GM18499 (cell line): ENCODE measurements around the gene IMPDH2.

Source experiments
- ATAC-seq: cut with Tn5 transposase; IDR thresholded peaks from one replicate; pipeline ENCODE4 v1.9.1; 2021; ENCODE audit warnings: moderate number of reproducible peaks; ENCODE audit not compliant: insufficient read depth, unreplicated experiment

IMPDH2 gene

DNA sequence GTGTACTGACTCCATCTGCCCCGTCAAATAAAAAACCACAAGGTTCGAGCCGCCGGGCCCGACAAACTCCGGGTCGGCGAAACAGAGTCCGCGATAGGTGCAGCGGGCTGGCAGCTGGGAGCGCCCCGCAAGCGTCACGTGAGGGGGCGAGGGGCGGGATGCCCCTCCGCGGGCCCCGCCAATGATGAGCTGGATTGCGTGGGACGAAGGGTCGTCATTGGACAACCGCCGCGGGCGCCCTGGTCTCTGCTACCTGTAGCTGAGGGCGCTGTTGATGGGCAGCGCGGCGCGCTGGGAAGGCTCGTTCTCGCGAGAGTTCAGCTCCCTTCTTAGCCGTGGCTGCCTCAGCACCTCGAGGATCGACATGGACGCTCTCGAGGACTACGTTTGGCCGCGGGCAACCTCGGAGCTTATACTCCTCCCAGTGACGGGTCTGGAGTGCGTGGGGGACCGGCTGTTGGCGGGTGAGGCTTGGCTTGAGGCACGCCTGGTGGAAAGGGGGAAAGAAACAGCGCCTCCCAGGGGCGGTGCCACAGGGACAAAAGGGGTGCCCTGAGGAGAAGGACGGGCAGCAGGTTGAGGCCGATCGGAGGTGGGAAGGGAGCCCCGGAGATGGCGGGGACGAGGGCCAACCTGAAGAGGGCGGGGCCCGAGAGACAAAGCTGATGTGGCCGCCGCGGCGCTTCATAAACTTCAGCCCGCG lies 22.0 kb downstream of the IMPDH2 start, which contains the start of gene WDR6:
Gene WDR6, plus strand, starts transcription at position 324 of the 703 bp plus-strand sequence. Its CDS starts 41 bp downstream, at position 365.
- peak; percentile 61 for ATAC-seq

DNA sequence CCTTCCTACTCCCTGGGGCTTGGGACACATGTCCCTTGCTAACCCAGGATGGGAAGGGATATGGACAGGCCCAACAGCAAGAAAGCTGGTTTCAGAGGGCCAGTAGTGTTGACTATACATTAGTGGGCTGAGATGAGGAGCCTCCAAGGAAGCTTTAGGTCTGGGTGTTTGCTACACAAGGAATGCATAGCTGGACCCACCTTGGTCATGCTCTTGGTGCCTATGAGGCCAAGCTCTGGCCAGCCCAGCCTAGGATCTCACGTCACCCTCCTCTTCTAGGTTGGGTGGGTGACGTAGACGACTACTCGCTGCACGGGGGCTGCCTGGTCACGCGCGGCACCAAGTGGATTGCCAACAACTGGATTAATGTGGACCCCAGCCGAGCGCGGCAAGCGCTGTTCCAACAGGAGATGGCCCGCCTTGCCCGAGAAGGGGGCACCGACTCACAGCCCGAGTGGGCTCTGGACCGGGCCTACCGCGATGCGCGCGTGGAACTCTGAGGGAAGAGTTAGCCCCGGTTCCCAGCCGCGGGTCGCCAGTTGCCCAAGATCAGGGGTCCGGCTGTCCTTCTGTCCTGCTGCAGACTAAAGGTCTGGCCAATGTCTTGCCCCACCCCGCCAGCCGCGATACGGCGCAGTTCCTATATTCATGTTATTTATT lies 22.7 kb downstream of the IMPDH2 start:
- no peak for ATAC-seq

DNA sequence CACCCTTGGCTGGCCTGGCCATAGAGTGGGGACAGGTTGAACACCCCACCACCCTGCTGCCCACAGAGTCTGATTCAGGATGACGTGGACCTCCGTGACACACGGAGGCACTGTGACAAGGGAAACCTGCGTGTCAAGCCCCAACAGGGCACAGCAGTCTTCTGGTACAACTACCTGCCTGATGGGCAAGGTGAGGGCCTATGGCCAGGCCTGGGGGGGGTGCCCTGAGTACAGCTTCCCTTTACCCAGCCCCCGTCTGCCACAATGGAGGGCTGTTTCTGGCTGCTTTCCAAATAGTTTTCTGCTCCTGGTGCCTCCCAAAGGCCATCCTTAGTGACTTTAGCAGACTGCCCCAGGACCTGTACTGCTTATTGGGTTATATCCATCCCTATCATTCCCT lies 23.2 kb downstream of the IMPDH2 start:
- no peak for ATAC-seq

DNA sequence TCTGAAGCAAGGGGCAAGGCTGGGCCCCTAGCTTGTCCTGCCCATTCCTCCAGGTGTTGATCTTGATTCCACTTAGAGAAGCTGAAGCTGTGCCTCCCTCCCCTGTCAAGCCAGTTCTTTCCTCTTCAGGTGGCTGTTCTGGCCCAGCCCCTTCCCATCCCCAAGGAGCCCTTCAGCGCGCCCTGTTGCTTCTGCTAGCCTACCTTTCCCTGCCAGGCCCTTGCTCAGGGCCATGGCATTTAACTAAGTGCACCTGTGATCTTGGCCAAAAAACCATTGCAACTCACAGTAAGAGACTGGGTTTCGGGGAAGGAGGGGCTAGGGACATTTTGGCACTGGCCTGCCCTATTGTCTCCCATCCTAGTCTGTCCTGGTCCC lies 23.9 kb downstream of the IMPDH2 start:
- no peak for ATAC-seq

DNA sequence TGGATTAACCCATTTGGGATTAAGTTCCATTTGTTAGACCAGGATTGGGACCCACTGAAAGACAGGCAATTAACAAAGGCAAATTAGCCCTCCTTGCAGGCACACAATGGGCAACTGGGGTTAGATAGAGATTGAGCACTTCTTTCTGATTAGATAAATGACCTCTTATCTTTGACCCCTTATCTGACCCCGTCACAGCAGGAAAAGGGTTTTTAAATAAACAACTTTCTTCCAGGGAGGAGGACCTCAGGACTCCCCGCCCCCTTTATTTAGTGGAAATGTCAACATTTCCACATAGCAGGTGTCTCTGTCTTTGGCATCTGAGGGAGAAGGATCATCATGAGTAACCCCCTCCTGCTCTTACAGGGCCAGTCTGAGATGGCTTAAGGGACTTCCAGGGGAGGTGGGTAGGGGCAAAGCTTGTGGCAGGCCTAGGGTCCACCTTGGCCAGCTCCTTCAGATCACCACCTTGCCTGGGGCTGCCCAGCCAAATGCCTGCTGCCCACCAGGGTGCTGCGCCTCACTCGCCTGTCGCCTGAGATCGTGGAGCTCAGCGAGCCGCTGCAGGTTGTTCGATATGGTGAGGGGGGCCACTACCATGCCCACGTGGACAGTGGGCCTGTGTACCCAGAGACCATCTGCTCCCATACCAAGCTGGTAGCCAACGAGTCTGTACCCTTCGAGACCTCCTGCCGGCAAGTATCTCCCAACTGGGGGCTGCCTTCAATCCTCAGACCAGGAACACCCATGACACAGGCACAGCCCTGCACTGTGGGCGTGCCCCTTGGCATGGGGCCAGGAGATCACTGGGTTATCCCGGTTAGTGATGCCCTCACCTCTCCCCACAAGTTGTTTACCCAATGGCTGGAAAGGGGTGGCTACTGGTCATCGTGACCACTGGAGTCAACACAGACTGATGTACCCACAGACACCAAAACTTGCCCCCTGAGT lies 24.6 kb downstream of the IMPDH2 start:
- no peak for ATAC-seq

DNA sequence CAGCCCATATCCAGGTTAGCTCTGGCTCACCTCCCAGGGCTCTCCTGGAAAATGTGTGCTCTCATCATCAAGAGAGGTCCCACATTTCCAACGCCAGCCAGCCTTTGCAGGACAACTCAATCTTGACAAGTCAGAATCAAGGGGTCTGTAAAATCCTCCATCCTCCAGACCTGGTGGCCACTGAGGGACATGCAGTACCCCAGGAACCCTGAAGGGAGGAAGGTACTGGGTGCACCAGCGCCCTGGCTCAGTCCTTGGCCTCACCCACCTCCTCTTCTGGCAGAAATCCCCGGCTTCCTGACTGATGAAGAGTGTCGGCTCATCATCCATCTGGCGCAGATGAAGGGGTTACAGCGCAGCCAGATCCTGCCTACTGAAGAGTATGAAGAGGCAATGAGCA lies 28.0 kb downstream of the IMPDH2 start:
- no peak for ATAC-seq

DNA sequence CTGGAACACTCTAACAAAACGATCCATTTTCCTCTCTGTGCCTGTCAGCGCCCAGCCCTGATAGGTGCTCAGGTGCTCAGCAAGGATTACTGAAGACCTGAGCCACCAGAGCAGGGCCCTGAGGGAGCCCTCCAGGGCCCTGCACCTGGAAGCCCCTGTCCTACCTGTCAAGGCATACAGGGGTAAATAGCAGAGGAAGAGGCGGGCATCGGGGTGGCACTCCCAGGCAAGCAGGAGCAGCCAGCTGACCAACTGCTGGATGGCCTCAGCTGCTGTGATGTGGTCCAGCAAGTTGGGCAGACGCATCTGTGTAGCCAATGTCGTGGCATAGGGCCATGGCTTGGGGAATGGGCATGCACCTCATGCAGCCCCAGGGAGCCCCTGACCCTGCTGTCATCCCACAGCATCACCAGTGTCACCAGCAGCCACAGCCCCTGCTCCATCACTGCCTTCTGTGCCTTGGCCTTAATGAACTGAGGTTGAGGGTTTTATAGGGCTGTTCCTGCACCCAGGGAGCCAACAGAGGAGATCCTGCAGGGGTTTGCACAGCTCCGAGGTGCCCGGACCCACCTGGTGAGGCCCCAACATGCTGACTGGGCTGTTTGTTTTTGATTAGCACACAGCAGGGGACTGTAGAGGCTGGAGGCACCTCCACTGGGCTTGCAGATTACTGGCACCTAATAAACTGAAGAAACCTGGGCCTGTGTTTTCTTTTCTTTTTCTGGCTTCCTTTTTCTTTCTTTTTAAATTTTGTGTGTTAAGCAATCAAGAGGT lies 29.9 kb downstream of the IMPDH2 start:
- no peak for ATAC-seq

DNA sequence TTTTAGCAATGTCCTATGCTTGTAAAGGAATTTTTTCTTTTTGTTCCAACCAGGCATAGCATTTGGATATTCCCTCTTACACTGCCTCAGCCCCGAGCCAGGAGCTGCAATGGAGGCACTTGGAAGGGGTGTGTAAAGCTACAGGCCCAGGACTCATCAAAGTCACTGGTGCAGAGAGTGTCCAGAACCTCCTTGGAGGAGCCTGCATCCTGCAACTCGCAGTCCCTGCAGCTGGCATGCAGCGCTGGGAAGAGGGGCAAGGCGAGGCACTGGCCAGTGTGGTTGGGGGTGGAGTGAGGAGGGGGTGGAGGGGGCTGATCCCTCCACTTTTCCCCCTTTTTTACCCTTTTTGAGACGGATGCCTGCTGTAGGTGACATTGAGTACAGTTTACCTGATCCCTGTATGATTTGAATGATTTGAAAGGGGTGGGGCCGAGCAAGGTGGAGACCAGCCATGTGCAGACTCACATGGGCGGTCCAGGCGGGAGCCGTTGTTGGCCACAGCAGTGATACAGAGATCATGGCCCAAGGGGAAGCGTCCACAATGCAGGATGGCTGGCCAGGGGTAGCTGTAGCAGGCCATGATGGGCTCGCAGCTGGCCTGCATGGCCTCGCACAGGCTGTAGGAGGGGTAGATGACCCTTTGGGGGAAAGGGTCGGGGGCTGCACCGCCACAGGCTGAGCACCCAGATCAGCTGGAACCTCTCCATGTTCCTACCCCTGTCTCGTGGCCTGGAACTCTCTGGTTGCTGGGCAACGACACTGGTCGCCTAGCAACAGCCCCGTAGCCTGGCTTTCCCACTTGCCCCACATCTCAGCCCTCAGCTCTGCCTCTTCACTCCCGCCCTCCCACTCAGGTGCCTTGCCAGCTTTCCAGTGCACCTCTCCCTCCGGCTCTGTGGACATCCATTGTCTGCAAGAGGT lies 31.2 kb downstream of the IMPDH2 start:
- ATAC-seq = no peak

DNA sequence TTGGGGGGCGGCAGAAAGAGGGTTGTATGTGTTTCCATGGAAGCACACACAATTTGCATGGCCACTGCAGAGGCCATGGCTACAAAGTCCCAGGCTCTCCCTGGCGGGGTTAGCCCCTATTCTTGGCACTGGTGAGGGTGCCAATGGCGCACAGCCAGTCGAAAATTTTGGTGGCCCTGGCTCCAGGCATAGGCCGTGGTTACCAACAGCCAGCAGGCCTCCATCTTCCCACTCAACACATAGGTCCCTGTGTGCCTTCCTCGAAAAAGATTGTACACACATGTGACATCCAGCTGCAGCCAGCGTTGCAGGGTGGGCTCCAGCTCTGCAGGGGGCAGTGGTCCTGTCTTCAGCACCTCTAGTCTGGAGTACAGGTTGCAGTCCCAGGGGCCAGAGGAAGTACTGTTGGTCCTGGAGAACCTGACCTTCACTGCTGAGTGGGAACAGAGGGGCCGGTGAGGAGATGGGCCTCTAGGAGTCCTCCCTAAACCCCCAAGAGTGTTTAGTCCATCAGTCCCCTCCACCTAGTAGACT lies 32.0 kb downstream of the IMPDH2 start:
- no peak for ATAC-seq

DNA sequence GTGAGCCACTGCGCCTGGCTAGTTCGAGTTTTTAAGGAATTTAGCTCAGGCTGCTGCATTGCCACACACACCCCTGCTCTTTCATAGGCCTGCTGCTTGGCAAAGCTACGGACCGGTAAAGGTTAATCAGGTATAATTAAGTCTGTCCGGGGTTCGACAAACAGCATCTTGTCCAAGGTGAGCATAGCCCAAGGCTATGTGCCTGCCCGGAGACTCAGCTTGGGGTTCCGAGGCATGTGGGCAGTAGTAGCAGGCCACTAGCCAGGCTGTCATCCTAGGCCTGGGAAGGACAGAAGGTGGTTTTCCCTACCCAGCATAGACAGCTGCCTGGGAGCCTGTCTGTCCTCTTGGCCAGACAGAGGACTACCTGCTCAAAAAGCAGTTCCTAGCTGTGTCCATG lies 32.6 kb downstream of the IMPDH2 start:
- no peak for ATAC-seq

DNA sequence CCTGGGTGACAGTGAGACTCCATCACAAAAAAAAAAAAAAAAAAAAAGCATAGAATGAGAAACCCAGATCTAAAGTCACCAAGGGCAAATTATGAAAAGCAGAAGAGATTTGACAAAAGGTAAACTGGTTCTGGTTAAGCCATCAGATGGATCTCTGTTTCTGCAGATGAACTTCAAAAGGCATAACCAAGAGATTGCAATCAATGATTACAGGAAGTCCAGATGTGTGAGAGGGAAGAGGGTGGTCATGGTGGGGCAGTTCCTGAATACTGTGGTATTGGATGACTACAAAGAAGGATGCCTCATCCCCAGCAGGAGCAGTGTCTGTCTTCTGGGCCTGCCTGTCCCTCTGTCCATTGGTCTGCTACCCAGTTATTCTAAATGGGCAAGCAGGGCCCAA lies 35.4 kb downstream of the IMPDH2 start:
- ATAC-seq = no peak

DNA sequence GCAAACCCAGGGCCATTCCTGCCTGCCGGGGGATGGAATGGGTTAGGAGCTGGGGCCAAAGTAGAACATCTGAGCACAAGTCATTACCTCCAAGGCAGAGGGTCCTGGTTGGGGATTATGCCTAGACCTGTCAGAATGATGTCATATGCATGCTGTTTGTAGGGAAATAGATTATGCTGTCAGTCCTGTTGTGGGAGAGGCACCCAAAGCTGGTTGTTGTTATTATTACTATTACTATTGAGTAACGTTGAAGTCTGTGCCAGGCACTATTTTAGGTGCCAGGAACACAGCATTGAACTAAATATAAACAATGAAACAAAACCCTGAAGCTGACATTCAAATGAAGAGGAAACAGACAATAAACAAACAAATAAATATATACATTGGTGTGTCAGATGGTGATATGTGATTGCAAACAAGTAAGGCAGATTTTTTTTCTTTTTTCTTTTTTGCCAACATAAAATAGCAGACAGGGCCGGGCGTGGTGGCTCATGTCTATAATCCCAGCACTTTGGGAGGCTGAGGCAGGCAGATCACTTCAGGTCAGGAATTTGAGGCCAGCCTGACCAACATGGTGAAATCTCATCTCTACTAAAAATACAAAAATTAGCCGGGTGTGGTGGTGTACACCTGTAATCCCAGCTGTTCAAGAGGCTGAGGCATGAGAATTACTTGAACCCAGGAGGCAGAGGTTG lies 37.2 kb downstream of the IMPDH2 start:
- no peak for ATAC-seq

DNA sequence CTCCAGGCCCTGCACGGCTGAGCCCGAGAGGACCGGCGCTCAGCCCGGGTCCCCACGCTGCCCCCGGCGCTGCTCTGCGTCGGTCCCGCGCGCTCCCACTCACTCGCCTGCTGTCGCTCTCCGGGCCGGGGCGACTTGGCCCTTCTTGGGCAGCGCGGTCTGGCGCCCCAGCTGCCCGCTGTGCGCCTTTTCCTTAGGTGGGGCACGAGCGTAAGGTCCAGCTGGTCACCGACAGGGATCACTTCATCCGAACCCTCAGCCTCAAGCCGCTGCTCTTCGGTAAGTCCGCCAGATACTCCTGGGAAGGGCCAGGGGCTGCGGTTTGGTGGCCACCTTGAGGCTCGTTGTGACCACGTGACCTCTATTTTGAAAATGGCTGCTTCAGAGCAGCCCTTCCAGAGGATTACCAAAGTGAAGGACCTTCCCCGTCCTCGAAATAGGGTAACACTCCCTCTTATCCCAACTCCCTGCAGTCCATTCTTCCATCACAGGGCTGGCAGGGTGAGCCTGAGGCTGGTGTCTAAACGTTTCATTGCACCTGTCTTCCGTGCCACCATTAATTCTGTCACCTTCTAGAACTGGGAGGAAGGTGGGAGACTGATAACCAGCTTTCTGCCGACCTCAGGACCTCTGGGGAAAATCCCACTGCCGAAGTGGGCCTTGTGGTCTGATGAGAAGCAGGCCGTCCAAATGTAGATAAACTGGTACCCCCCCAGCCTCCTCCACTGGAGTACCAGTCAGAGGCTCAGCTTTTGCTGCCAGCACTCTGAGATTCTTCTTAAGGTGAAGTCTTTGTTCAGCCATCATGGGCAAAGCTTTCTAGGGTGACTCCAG lies 38.3 kb downstream of the IMPDH2 start:
- no peak for ATAC-seq

DNA sequence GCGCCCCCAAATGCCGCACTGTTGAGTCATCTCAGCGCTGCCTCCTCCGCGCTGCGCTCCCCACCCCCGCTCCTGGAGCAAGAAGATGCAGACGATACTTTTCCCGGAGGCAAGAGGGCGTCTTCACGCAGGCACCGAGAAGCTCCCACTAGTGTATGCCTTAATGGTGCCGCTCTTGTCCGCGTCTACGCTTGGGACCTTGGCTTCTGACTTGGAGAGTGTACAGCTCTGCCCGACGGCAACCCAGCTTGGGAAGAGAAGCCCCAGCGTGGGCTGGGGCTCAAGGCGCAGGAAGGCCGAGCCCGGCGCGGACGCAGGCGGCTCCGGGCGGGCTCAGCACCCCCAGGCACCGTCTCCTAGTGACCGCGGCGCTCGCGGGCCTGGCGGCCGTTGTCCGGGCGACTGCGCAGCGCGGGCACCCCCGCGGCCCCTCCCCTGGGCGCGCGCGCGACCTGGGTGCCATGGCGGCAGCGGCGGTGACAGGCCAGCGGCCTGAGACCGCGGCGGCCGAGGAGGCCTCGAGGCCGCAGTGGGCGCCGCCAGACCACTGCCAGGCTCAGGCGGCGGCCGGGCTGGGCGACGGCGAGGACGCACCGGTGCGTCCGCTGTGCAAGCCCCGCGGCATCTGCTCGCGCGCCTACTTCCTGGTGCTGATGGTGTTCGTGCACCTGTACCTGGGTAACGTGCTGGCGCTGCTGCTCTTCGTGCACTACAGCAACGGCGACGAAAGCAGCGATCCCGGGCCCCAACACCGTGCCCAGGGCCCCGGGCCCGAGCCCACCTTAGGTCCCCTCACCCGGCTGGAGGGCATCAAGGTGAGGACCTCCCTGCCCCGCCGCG lies 39.2 kb downstream of the IMPDH2 start, which contains the start of gene P4HTM:
Gene P4HTM, plus strand, starts transcription at position 446 of the 840 bp plus-strand sequence. Its CDS starts 16 bp downstream, at position 462.
- ATAC-seq = no peak

DNA sequence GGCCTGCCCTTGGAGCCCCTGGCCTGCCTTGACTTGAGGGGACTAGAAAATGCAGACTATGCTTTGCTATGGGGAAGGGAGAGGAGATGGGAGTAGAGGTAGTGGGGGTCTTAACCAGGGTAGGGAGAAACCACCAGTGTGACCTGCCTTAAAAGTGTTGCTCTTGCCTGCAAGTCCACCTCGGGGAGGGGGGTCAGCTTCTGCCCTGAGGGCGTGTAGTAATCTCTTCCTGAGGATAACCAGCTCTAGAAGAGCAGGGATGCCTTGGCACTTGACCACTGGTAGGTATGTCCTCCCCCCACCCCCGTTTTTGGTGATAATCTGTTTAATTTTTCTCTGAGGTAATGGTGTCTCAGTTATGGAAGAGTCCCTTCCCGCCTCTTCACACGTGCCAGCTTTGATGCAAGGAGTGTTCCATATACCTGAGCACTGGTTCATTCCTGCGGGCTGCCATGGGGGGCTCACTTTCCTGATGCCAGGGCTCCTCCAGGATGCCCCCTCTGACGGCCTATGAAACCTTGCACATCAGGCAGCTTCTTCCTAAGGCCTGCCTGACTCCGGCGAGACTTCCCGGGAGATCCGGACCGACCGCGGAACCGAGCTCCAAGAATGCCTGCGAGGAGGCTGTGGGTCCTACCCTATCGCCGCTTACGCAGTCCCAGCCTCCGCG lies 39.9 kb downstream of the IMPDH2 start:
- ATAC-seq = no peak

DNA sequence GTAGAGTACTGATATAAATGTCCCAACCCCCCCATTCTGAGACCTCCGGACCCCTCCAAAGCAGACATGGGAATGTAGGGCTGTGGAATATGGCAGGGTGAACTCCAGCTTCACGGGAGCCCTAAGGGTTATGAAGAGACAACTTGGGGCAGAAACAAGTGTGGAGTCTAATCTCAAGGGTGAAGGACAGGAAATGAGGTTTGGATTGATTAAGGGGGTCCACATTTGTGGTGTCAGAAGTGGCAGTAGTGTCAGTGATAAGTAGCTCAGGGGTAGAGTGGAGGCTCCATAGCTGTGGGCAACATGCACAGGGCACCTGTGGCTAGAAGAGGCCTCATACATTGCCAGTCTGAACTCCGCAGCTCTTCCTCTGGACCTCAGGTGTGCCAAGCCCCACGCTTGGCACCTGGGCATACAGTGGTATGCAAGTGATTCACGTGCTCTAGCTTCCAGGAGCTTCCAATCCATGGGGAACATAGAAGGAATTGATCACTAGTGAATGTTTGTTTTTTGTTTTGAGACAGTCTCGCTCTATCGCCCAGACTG lies 43.3 kb downstream of the IMPDH2 start:
- no peak for ATAC-seq
